WERI-Rb-1 (cell line): ENCODE measurements around the gene CYP17A1.

ENCODE experiments used
- DNase-seq: peaks from one replicate; pipeline ENCODE4 v3.0.0-alpha.2; 2020
- H3K27ac ChIP-seq: fragments of 250-450 bp; sonication (Bioruptor Pico); 2 replicates; pipeline ENCODE4 v1.5.1; 2020; ENCODE audit warnings: mild to moderate bottlenecking, moderate library complexity
- H3K27me3 ChIP-seq: fragments of 250-450 bp; sonication (Bioruptor Pico); 2 replicates; pipeline ENCODE4 v1.5.1; 2021; ENCODE audit warnings: mild to moderate bottlenecking, low read depth, moderate library complexity; ENCODE audit not compliant: insufficient read depth, severe bottlenecking
- H3K36me3 ChIP-seq: fragments of 250-450 bp; sonication (Bioruptor Pico); 2 replicates; pipeline ENCODE4 v1.5.1; 2020; ENCODE audit warnings: mild to moderate bottlenecking, moderate library complexity
- H3K4me3 ChIP-seq: 2 replicates; pipeline ENCODE4 v1.5.1; 2011; ENCODE audit warnings: low read depth, mild to moderate bottlenecking, control low read depth, low read length
- H3K9me3 ChIP-seq: fragments of 250-450 bp; sonication (Bioruptor Pico); 2 replicates; pipeline ENCODE4 v1.5.1; 2021; ENCODE audit warnings: mild to moderate bottlenecking, moderate library complexity; ENCODE audit not compliant: severe bottlenecking
- TF ChIP-seq, protein P1 (sequence below): IDR thresholded peaks from 2 replicates; pipeline ENCODE4 v1.5.1; 2011; ENCODE audit warnings: low read depth, mild to moderate bottlenecking, control low read depth, inconsistent platforms, low read length

CYP17A1 gene, protein sequence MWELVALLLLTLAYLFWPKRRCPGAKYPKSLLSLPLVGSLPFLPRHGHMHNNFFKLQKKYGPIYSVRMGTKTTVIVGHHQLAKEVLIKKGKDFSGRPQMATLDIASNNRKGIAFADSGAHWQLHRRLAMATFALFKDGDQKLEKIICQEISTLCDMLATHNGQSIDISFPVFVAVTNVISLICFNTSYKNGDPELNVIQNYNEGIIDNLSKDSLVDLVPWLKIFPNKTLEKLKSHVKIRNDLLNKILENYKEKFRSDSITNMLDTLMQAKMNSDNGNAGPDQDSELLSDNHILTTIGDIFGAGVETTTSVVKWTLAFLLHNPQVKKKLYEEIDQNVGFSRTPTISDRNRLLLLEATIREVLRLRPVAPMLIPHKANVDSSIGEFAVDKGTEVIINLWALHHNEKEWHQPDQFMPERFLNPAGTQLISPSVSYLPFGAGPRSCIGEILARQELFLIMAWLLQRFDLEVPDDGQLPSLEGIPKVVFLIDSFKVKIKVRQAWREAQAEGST

DNA sequence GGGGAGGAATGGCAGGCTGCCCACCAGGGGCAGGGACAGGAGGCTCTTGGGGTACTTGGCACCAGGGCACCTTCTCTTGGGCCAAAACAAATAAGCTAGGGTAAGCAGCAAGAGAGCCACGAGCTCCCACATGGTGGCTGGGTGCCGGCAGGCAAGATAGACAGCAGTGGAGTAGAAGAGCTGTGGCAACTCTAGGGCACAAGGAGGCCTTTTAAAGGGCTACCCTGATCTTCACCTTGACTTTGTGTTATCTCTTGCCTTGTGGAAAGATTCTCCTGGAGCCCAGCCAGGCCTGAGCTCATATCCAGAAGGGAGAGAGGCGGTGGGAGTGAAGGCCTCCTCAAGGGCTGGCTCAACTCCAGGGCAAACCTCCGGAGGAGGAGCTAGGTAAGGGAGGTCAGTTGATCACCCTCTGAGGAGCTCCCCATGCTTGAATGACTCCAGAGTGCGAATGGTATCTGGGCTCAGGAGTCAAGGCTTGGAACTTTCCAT is at the start of gene CYP17A1:
TSS of gene CYP17A1 (minus strand) at position 184 of the 492 bp plus-strand sequence. CDS start at position 132, 52 bp downstream.
- H3K27ac ChIP-seq, result no peak within 1 kb of the TSS
- H3K27me3 ChIP-seq, result no peaks in the 10 kb centered on the region
- H3K9me3 ChIP-seq, result no peaks in the 10 kb centered on the region
- no peak for DNase-seq
- no peak within 1 kb of the TSS for H3K4me3 ChIP-seq
- TF ChIP-seq, protein P1, sequence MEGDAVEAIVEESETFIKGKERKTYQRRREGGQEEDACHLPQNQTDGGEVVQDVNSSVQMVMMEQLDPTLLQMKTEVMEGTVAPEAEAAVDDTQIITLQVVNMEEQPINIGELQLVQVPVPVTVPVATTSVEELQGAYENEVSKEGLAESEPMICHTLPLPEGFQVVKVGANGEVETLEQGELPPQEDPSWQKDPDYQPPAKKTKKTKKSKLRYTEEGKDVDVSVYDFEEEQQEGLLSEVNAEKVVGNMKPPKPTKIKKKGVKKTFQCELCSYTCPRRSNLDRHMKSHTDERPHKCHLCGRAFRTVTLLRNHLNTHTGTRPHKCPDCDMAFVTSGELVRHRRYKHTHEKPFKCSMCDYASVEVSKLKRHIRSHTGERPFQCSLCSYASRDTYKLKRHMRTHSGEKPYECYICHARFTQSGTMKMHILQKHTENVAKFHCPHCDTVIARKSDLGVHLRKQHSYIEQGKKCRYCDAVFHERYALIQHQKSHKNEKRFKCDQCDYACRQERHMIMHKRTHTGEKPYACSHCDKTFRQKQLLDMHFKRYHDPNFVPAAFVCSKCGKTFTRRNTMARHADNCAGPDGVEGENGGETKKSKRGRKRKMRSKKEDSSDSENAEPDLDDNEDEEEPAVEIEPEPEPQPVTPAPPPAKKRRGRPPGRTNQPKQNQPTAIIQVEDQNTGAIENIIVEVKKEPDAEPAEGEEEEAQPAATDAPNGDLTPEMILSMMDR, result no peak
- no peaks in the 10 kb centered on the region for H3K36me3 ChIP-seq

DNA sequence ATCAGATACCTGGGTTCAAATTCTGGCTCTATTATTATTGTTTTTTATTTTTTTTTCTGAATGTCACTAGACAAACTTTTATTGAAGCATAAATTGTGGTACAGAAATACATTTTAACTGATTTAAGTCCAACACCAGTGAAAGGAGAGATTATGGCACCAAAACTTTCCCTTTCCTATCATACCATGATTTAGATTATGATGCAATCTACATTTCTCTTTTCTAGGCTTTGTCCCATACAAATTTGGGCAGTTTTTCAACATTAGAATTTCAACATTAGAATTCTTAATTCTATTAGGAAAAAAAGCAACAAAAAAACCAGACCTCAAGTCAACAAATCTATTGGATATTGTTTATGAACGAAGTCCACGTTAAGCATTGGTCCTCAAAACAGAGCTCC is 43.0 kb upstream of the CYP17A1 start:
- no peak overlapping the region for H3K27ac ChIP-seq
- H3K36me3 ChIP-seq, result peaks cover 8% of the 10 kb centered on the region
- no peak overlapping the region for H3K4me3 ChIP-seq
- TF ChIP-seq, protein P1, result no peak
- DNase-seq, result no peak
- no peaks in the 10 kb centered on the region for H3K9me3 ChIP-seq
- no peaks in the 10 kb centered on the region for H3K27me3 ChIP-seq

DNA sequence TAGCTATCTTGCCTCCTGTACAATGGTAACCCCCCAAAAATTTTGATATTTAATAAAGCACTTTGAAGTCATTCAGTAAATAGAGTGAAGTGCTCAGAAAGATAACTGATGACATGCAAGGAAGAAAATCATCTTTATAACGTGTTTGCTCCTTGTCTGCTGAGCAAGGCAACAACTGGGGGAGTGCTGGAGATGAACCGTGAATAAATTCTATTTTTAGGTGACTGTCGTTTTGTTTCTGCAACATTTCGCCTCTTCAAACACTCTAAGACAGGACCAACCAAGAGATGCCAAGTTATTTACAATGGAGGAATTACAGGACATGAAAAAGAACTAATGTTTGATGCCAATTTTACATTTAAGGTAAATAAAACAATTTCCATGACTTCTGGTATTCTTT is 41.4 kb upstream of the CYP17A1 start:
- TF ChIP-seq, protein P1, result no peak
- H3K9me3 ChIP-seq, result no peaks in the 10 kb centered on the region
- H3K4me3 ChIP-seq, result no peak overlapping the region
- no peak for DNase-seq
- H3K27me3 ChIP-seq, result no peaks in the 10 kb centered on the region
- H3K36me3 ChIP-seq, result peaks cover 8% of the 10 kb centered on the region
- H3K27ac ChIP-seq, result no peak overlapping the region

DNA sequence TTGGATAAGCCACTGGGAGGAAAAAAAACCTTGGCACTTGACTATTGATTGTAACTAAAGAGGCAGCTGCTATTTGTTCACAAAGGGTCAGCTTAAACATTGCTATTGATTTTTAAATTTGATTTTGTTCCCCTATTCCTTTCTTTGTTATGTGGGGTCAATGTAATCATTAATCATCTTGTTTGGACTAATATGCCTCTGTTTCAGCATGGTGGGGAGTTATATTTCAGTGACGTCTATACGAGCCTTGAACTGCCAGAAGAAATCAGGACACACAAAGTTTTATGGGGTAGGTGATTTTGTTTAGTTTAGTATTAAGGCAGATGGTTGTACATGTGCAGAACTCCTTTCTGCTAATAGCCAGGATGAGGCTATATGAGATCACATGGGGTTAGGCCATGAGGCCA is 39.5 kb upstream of the CYP17A1 start:
- Histone ChIP-seq H3K27ac (no peak overlapping the region), H3K4me3 (no peak overlapping the region), H3K9me3 (no peaks in the 10 kb centered on the region), H3K36me3 (peaks cover 8% of the 10 kb centered on the region), H3K27me3 (no peaks in the 10 kb centered on the region)
- no peak for DNase-seq
- TF ChIP-seq, protein P1, result no peak

DNA sequence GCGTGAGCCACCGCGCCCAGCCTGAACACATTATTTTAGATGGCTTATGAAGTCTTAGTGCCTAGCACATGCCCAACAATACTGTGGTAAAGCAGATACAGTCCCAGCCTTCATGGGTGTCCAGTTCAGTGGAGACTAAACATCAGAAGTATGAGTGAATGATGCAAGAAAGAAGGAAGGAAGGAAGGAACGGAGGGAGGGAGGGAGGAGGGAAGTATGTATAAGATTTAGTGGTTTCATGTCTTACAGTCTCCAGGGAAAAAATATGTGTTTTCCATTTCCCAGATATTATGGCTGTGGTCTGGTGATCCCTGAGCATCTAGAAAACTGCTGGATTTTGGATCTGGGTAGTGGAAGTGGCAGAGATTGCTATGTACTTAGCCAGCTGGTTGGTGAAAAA is 35.0 kb upstream of the CYP17A1 start:
- Histone ChIP-seq H3K4me3 (no peak overlapping the region), H3K36me3 (peaks cover 6% of the 10 kb centered on the region), H3K27me3 (no peaks in the 10 kb centered on the region), H3K27ac (no peak overlapping the region), H3K9me3 (no peaks in the 10 kb centered on the region)
- TF ChIP-seq, protein P1, result no peak
- DNase-seq, result no peak
